GM23248 (cell line): ENCODE data around the gene ERCC1. TPM values are rescaled to one million over a fixed set of nuclear protein-coding genes. Genes with fewer than 3 reads are reported as not detected.

Experiments
- DNase-seq: peaks from one replicate; pipeline ENCODE4 v3.0.0-alpha.2; 2015
- H2AFZ ChIP-seq: fragments of 200-600 bp; sonication (generic); 2 replicates; pipeline ENCODE4 v1.6.1; 2016; ENCODE audit warnings: antibody characterized with exemption
- H3F3A ChIP-seq: fragments of 200-600 bp; sonication (generic); 2 replicates; pipeline ENCODE4 v1.6.1; 2016; ENCODE audit warnings: mild to moderate bottlenecking, antibody characterized with exemption, mixed run types; ENCODE audit not compliant: insufficient read depth
- H3K27ac ChIP-seq: fragments of 200-600 bp; sonication (generic); 2 replicates; pipeline ENCODE4 v1.5.1; 2016; ENCODE audit warnings: mild to moderate bottlenecking
- H3K27me3 ChIP-seq: fragments of 200-600 bp; sonication (generic); replicated peaks from 2 replicates; pipeline ENCODE4 v1.6.1; 2016; ENCODE audit warnings: mild to moderate bottlenecking; ENCODE audit not compliant: insufficient read depth
- H3K36me3 ChIP-seq: fragments of 200-600 bp; sonication (generic); 2 replicates; pipeline ENCODE4 v1.6.1; 2016; ENCODE audit warnings: low read depth, mild to moderate bottlenecking
- H3K4me1 ChIP-seq: fragments of 200-600 bp; sonication (generic); 2 replicates; pipeline ENCODE4 v1.6.1; 2016; ENCODE audit warnings: mild to moderate bottlenecking; ENCODE audit not compliant: insufficient read depth
- H3K4me2 ChIP-seq: fragments of 200-600 bp; sonication (generic); one replicate; pipeline ENCODE4 v1.6.1; 2016; ENCODE audit warnings: mild to moderate bottlenecking; ENCODE audit not compliant: unreplicated experiment
- H3K4me3 ChIP-seq: fragments of 200-600 bp; sonication (generic); 2 replicates; pipeline ENCODE4 v1.5.1; 2016; ENCODE audit warnings: mild to moderate bottlenecking
- H3K79me2 ChIP-seq: fragments of 200-600 bp; sonication (generic); 2 replicates; pipeline ENCODE4 v1.6.1; 2016; ENCODE audit warnings: mild to moderate bottlenecking; ENCODE audit not compliant: insufficient read depth
- H3K9ac ChIP-seq: fragments of 200-600 bp; sonication (generic); 2 replicates; pipeline ENCODE4 v1.6.1; 2016; ENCODE audit warnings: mild to moderate bottlenecking
- H3K9me2 ChIP-seq: fragments of 200-600 bp; sonication (generic); 2 replicates; pipeline ENCODE4 v1.6.1; 2016; ENCODE audit warnings: mixed run types, mild to moderate bottlenecking, moderate library complexity; ENCODE audit not compliant: insufficient read depth
- H3K9me3 ChIP-seq: fragments of 200-600 bp; sonication (generic); one replicate; pipeline ENCODE4 v1.6.1; 2017; ENCODE audit warnings: low read depth
- H4K20me1 ChIP-seq: fragments of 200-600 bp; sonication (generic); 2 replicates; pipeline ENCODE4 v1.6.0; 2016; ENCODE audit not compliant: insufficient read depth
- EZH2 ChIP-seq: fragments of 200-600 bp; sonication (generic); IDR thresholded peaks from 2 replicates; pipeline ENCODE4 v1.6.1; 2018; ENCODE audit warnings: antibody characterized with exemption, mild to moderate bottlenecking; ENCODE audit not compliant: insufficient read depth, poor library complexity, severe bottlenecking
- EZH2phosphoT487 ChIP-seq: fragments of 200-600 bp; sonication (generic); IDR thresholded peaks from 2 replicates; pipeline ENCODE4 v1.6.1; 2018; ENCODE audit warnings: antibody characterized with exemption, moderate library complexity, mild to moderate bottlenecking, low read depth; ENCODE audit not compliant: insufficient read depth
- WGBS, 2 experiments: methylation state at CpG; one replicate each; pipeline ENCODE4 v1.1.6; 2015 to 2017; ENCODE audit warnings: low lambda C conversion rate in 2 of 2, low coverage in 1 of 2; ENCODE audit errors: missing lambda C conversion rate in 2 of 2; 5-methylcytosine and 5-hydroxymethylcytosine counted together
- in situ Hi-C: fragments of 300-500 bp; cut with MboI; formaldehyde crosslinking; loops from 2 replicates; pipeline ENCODE4 v1.15.0; 2020
- polyA plus RNA-seq: library from polyadenylated mRNA; unstranded; fragments of >200 nt; fragmentation: Nextera tagmentation; extraction: Ambion mirVana; gene quantifications from 2 replicates; pipeline ENCODE4 v1.2.1, GENCODE V29; 2016
- total RNA-seq: library from RNA; depleted of rRNA; stranded (reverse); fragments of >200 nt; shearing (Covaris generic); gene quantifications from 2 replicates; pipeline ENCODE4 v1.2.3, GENCODE V29; 2014

ERCC1 gene
- total and polyA plus RNA-seq, 2 experiments from 2014 or later: 79.8 to 89.0 TPM

GRCh38 chr19:45448425-45448756 lies 24.7 kb upstream of the ERCC1 start:
- in situ Hi-C loops: no loop called here
- Histone ChIP-seq H3K9me2 (no peaks in the 10 kb centered on the region), H3K4me1 (no peaks in the 10 kb centered on the region), H3K79me2 (no peaks in the 10 kb centered on the region), H4K20me1 (no peaks in the 10 kb centered on the region), H3F3A (peaks cover 11% of the 10 kb centered on the region), H3K9ac (no peak overlapping the region), H3K36me3 (no peaks in the 10 kb centered on the region), H3K9me3 (no peaks in the 10 kb centered on the region), H3K4me3 (no peak overlapping the region), H3K27ac (no peak overlapping the region), H3K4me2 (no peak overlapping the region), H3K27me3 (no peaks in the 10 kb centered on the region), H2AFZ (no peak overlapping the region)
- WGBS, 2 experiments: 84 to 94% methylated on average over 3 of the region's 3 CpGs
- no peak for TF ChIP-seq EZH2
- no peak for TF ChIP-seq EZH2phosphoT487
- DNase-seq: no peak

GRCh38 chr19:45446944-45447343 lies 23.2 kb upstream of the ERCC1 start:
- DNase-seq: peak; percentile 65
- WGBS, 2 experiments: 47 to 53% methylated on average over 7 of the region's 7 CpGs
- Histone ChIP-seq H3K36me3 (no peaks in the 10 kb centered on the region), H4K20me1 (no peaks in the 10 kb centered on the region), H3K9ac (no peak overlapping the region), H3F3A (peaks cover 20% of the 10 kb centered on the region), H3K4me1 (peaks cover 8% of the 10 kb centered on the region), H3K4me3 (no peak overlapping the region), H3K9me2 (no peaks in the 10 kb centered on the region), H3K4me2 (no peak overlapping the region), H3K27me3 (no peaks in the 10 kb centered on the region), H3K79me2 (no peaks in the 10 kb centered on the region), H3K9me3 (no peaks in the 10 kb centered on the region), H2AFZ (no peak overlapping the region), H3K27ac (no peak overlapping the region)
- in situ Hi-C loops: no loop called here
- TF ChIP-seq EZH2phosphoT487 (no peak), EZH2 (no peak)

GRCh38 chr19:45446295-45446694 lies 22.6 kb upstream of the ERCC1 start:
- Histone ChIP-seq H3K36me3 (no peaks in the 10 kb centered on the region), H2AFZ (no peak overlapping the region), H4K20me1 (no peaks in the 10 kb centered on the region), H3K27ac (no peak overlapping the region), H3K9me3 (no peaks in the 10 kb centered on the region), H3K9ac (no peak overlapping the region), H3K9me2 (no peaks in the 10 kb centered on the region), H3K4me1 (peaks cover 8% of the 10 kb centered on the region), H3K27me3 (no peaks in the 10 kb centered on the region), H3K4me2 (no peak overlapping the region), H3K79me2 (no peaks in the 10 kb centered on the region), H3F3A (peaks cover 18% of the 10 kb centered on the region), H3K4me3 (no peak overlapping the region)
- 64 to 68% methylated on average over 6 of the region's 6 CpGs for WGBS, 2 experiments
- in situ Hi-C loops: no loop called here
- TF ChIP-seq EZH2 (no peak), EZH2phosphoT487 (no peak)
- DNase-seq: peak; percentile 66

GRCh38 chr19:45445139-45445538 lies 21.4 kb upstream of the ERCC1 start:
- no peak overlapping the region for H3K4me3 ChIP-seq
- no peaks in the 10 kb centered on the region for H4K20me1 ChIP-seq
- in situ Hi-C loops: no loop called here
- peaks cover 11% of the 10 kb centered on the region for H3K4me1 ChIP-seq
- no peak overlapping the region for H3K27ac ChIP-seq
- peaks cover 28% of the 10 kb centered on the region for H3F3A ChIP-seq
- H3K9me2 ChIP-seq: no peaks in the 10 kb centered on the region
- H3K9ac ChIP-seq: peak overlapping the region; percentile 96; the same call in 1 of the 2 replicates
- no peak for TF ChIP-seq EZH2
- TF ChIP-seq EZH2phosphoT487: no peak
- no peaks in the 10 kb centered on the region for H3K79me2 ChIP-seq
- no peaks in the 10 kb centered on the region for H3K9me3 ChIP-seq
- no peak overlapping the region for H3K4me2 ChIP-seq
- DNase-seq: no peak
- H3K27me3 ChIP-seq: no peaks in the 10 kb centered on the region
- WGBS, 2 experiments: 84 to 94% methylated on average over 4 of the region's 4 CpGs
- H2AFZ ChIP-seq: no peak overlapping the region
- H3K36me3 ChIP-seq: no peaks in the 10 kb centered on the region
